Kidney epithelial cell (primary cell): ENCODE results near the gene FAM118A. TPM values are rescaled to one million over a fixed set of nuclear protein-coding genes. Genes with fewer than 3 reads are reported as not detected.

Source experiments
- DNase-seq: peaks from one replicate; pipeline ENCODE4 v3.0.0-alpha.2; 2010; ENCODE audit warnings: low read depth
- H3K27me3 ChIP-seq: 2 replicates; pipeline ENCODE4 v1.6.0; 2011; ENCODE audit warnings: low read length; ENCODE audit not compliant: control insufficient read depth, insufficient read depth
- H3K36me3 ChIP-seq: 2 replicates; pipeline ENCODE4 v1.5.1; 2011; ENCODE audit warnings: low read length; ENCODE audit not compliant: control insufficient read depth, insufficient read depth
- H3K4me3 ChIP-seq: 2 replicates; pipeline ENCODE4 v1.5.1; 2011; ENCODE audit warnings: low read depth, mild to moderate bottlenecking, control low read depth, low read length
- CTCF ChIP-seq: IDR thresholded peaks from 2 replicates; pipeline ENCODE4 v1.5.1; 2011; ENCODE audit warnings: mild to moderate bottlenecking, moderate library complexity, low read length, control low read depth, inconsistent platforms; ENCODE audit not compliant: insufficient read depth, poor library complexity, severe bottlenecking
- total RNA-seq: library from RNA; depleted of rRNA; stranded (reverse); fragments of >200 nt; gene quantifications from 2 replicates; pipeline ENCODE4 v1.2.3, GENCODE V29; 2015

The FAM118A gene
- total RNA-seq, 1 donor from 2014 or later, result 15.3 TPM

DNA sequence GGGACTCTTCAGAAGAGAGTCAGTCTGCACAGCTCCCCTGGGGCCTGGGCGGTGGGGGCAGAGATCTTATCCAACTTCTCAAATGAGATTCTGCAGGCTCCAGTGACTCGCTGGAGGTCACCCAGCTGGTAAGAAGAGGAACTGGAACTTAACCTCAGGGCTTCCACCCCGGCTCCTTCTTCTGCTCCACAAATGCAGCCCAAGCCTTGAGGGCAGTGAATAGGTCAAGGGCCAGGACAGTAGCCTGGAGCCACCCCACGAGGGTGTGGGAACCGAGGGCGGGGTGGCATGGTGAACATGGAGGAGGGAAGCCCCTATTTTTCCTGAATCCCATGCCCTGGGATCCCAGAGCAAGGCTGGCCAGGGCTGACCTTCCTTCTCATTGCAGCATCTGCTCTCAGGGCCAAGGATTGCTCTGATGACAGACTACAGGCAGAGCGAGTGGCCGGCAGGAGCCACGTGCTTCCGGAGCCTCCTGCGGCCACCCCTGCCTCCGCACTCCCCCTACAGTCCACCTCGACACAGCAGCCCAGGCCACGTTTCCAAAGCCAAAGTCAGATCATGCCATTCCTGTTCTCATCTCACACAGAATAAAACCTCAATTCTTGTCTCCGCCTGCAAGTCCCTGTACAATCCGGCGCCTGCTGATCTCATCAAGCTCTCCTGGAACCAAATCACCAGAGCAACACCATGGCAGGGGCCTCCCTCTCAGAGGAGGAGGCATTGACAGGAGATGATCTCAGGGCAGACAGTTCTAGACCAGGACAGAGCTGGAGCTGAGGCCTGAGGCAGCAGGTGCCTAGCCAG is 46.1 kb upstream of the FAM118A start:
- no peak overlapping the region for H3K4me3 ChIP-seq
- H3K36me3 ChIP-seq, result no peaks in the 10 kb centered on the region
- TF ChIP-seq CTCF, result peak; percentile 91
- peaks cover 2% of the 10 kb centered on the region for H3K27me3 ChIP-seq
- DNase-seq, result no peak

- TF ChIP-seq CTCF, result no peak
- no peak for DNase-seq
- Histone ChIP-seq H3K36me3 (no peaks in the 10 kb centered on the region), H3K4me3 (no peak overlapping the region), H3K27me3 (peaks cover 11% of the 10 kb centered on the region)
Measured at GRCh38 chr22:45265535-45265934, 44.2 kb upstream of the FAM118A start.

DNA sequence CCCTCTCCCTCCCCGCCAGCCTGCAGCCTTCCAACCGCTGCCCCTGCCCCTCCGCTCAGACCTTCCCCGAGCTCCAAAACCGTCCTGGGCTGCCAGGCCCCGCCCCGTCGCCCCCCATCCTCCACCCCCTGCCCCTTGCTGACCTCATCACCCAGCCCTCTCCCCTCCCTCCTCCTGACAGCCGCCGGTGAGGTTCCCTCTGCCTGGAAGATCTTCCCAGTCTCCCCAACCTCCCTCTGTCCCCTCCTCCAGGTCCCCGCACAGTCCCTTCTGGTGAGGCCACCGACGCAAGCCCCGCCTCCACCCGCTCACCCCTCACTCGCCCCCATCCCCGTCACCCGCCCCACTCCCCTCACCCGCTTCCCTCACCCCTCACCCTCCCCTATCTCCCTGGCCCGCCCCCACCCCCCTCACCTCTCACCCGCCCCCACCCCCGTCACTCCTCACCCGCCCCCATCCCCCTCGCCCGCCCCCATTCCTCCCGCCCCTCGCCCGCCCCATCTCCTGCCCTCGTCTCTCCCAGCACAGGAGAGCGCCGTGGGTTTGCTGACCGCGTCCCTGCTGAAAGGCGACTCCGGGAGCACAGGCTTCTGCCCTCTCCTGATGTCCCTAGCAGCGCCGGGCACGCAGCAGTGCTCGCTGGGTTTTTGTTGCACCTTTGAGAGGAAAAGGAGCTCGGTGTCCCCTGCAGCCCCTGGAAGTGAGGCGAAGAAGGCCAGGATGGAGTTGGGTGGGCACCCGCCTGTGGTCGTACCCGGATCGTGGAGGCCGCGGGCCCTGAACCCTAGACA is 41.4 kb upstream of the FAM118A start:
- Histone ChIP-seq H3K4me3 (peak overlapping the region; percentile 50), H3K36me3 (no peaks in the 10 kb centered on the region), H3K27me3 (peaks cover 17% of the 10 kb centered on the region)
- no peak for TF ChIP-seq CTCF
- DNase-seq, result no peak

DNA sequence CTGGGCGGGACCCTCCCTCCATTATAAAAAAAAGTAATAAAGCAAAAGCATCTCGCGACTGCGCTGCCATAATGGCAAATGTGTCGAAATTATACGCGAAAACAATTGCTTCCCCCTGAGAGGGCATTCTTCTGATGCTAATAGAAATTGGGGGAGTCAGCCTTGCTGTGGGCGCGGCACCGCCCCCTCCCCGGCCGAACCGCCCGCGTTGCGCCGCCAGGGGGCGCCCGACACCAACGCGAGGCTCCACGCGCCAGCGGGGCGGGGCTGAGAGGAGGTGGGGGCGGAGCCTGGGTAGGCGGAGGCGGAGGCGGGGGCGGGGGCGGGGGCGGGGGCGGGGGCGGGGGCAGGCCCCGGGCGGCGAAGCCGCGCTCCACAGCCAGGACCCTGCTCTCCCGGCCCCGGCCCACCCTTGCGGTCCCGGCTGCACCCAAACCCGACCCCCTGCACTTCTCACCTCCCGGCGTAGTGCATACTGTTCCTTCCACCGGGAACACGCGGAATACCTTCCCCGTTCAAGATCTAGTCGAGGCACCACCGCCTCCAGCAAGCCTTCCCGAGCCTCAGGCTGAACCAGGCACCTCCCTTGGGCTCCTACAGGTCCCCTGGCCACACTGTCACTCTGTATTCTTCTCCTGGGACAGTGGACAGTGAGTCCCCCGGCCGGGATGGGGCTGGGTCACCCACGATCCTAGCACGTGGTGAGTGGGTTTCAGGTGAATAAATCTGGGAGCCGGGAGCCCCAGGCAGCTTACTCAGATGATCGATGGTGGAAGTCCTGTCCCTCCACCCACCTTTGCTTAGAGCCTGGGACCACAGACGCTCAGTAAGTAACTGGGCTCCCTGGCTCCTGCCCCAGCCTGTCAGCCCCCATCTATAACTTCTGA is 40.5 kb upstream of the FAM118A start:
- peak; percentile 23 for TF ChIP-seq CTCF
- Histone ChIP-seq H3K4me3 (peak overlapping the region; percentile 50), H3K36me3 (no peaks in the 10 kb centered on the region), H3K27me3 (peaks cover 17% of the 10 kb centered on the region)
- DNase-seq, result no peak

DNA sequence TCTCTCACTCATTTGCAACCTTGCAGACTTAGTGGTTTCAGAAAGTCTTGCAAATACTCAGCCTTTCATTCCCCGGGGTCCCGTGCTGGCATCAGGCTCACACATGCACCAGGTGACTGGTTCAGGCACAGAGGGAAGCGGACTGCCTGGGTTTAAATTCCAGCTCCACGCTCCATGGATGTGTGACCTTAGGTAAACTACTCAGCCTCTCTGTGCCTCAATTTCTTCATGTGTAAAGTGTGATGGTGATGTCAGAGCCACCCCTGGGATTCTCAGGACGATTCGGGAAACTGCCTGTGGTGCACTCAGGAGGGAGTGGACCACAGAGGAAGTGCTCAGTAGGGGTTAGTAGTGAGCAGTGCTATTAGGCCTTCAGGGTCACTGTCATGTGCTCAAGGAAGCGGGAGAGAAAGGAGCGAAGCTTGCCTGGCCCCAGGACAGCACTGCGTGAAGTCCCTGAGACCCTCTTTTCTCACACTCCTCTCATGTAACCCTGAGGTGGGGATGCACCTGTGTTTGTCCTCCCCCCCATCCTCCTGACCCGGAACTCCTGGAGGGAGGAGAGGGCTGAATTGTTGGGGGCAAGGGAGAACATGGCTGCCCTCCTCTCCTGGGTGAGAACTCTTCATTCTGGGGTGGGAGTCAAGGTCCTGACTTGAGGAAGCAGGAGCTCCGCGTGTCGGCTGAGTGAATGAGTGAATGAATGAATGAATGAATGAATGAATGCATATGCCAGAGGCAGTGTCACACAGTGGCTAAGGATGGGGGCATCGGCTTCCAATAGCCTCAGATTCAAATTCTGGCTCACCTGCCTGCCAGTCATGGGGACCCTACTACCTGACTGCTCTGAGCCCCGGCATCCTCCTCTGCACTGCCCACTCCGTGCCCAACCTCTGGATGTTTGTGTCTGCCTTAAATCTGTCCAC is 39.4 kb upstream of the FAM118A start:
- H3K27me3 ChIP-seq, result peaks cover 17% of the 10 kb centered on the region
- DNase-seq, result no peak
- H3K36me3 ChIP-seq, result no peaks in the 10 kb centered on the region
- TF ChIP-seq CTCF, result no peak
- no peak overlapping the region for H3K4me3 ChIP-seq
